IMR-90 (cell line): Measurements from ENCODE around the gene COG1. TPM values are rescaled to one million over a fixed set of nuclear protein-coding genes. Genes with fewer than 3 reads are reported as not detected.

Experiments
- ATAC-seq: fragments of 200-7000 bp; cut with Tn5 transposase; 2 replicates; pipeline ENCODE4 v1.9.1; 2020; ENCODE audit warnings: low read depth, mild to moderate bottlenecking, moderate library complexity
- BruUV-seq: library from RNA; stranded (reverse); fragments of 400-500 nt; replicated peaks from 2 replicates; lab custom pipeline; 2021; lab: Mats Ljungman, UMichigan
- CTCF ChIA-PET: fragments of 300-600 bp; formaldehyde crosslinking; extraction: SDS; loops from one replicate; lab custom pipeline; 2021; ENCODE audit warnings: antibody characterized with exemption; lab: Yijun Ruan, JAX
- POLR2A ChIA-PET: fragments of 300-600 bp; sonication (Branson Sonifier 250); formaldehyde crosslinking; loops from one replicate; lab custom pipeline; 2022; ENCODE audit warnings: antibody characterized with exemption; ENCODE audit not compliant: unreplicated experiment; lab: Charles Lee
- DNase-seq: peaks from one replicate; pipeline ENCODE4 v3.0.0; 2013
- H2AFZ ChIP-seq: replicated peaks from 2 replicates; pipeline ENCODE3; 2013; ENCODE audit warnings: low read length, mild to moderate bottlenecking; ENCODE audit not compliant: poor library complexity
- H2AK5ac ChIP-seq: 2 replicates; pipeline ENCODE4 v1.6.1; 2013; ENCODE audit warnings: low read depth, low read length, inconsistent platforms
- H2AK9ac ChIP-seq: replicated peaks from 2 replicates; pipeline ENCODE3; 2013; ENCODE audit warnings: mild to moderate bottlenecking, low read depth, low read length, moderate library complexity; ENCODE audit not compliant: poor library complexity
- H2BK120ac ChIP-seq: 2 replicates; pipeline ENCODE4 v1.6.1; 2013; ENCODE audit warnings: low read depth, low read length, inconsistent platforms
- H2BK15ac ChIP-seq: 3 replicates; pipeline ENCODE4 v1.6.1; 2013; ENCODE audit warnings: low read depth, low read length, inconsistent platforms
- H2BK20ac ChIP-seq: 2 replicates; pipeline ENCODE4 v1.6.1; 2013; ENCODE audit warnings: low read depth, mild to moderate bottlenecking, inconsistent platforms, low read length, moderate library complexity
- H2BK5ac ChIP-seq: 2 replicates; pipeline ENCODE4 v1.6.1; 2013; ENCODE audit warnings: mild to moderate bottlenecking, low read depth, low read length, inconsistent platforms; ENCODE audit not compliant: poor library complexity, severe bottlenecking
- H3K14ac ChIP-seq: replicated peaks from 2 replicates; pipeline ENCODE4 v1.6.1; 2013; ENCODE audit warnings: low read depth, low read length, inconsistent platforms
- H3K18ac ChIP-seq: 2 replicates; pipeline ENCODE4 v1.6.1; 2013; ENCODE audit warnings: low read depth, low read length, control low read depth
- H3K23ac ChIP-seq: 2 replicates; pipeline ENCODE4 v1.6.1; 2013; ENCODE audit warnings: low read depth, low read length, inconsistent platforms
- H3K27ac ChIP-seq: 2 replicates; pipeline ENCODE4 v1.5.1; 2013; ENCODE audit warnings: mild to moderate bottlenecking, control low read depth, low read length; ENCODE audit not compliant: insufficient read depth
- H3K27me3 ChIP-seq: 2 replicates; pipeline ENCODE4 v1.6.1; 2013; ENCODE audit warnings: low read length; ENCODE audit not compliant: control insufficient read depth, insufficient read depth
- H3K36me3 ChIP-seq: 2 replicates; pipeline ENCODE4 v1.6.1; 2013; ENCODE audit warnings: low read length, mixed read lengths; ENCODE audit not compliant: control insufficient read depth, insufficient read depth
- H3K4ac ChIP-seq: 2 replicates; pipeline ENCODE4 v1.6.1; 2013; ENCODE audit warnings: low read depth, low read length, inconsistent platforms
- H3K4me1 ChIP-seq: 2 replicates; pipeline ENCODE4 v1.6.1; 2013; ENCODE audit warnings: low read length, mixed read lengths; ENCODE audit not compliant: control insufficient read depth, insufficient read depth
- H3K4me2 ChIP-seq: 2 replicates; pipeline ENCODE4 v1.6.1; 2013; ENCODE audit warnings: low read depth, mild to moderate bottlenecking, control low read depth, low read length, moderate library complexity
- H3K4me3 ChIP-seq: 2 replicates; pipeline ENCODE4 v1.5.1; 2013; ENCODE audit warnings: low read depth, mild to moderate bottlenecking, control low read depth, low read length, moderate library complexity; ENCODE audit not compliant: insufficient read depth
- H3K56ac ChIP-seq: 2 replicates; pipeline ENCODE4 v1.6.1; 2013; ENCODE audit warnings: low read length, inconsistent platforms; ENCODE audit not compliant: insufficient read depth; ENCODE audit errors: extremely low read depth
- H3K79me1 ChIP-seq, 2 experiments: 2 replicates each; pipeline ENCODE4 v1.6.1; 2013; ENCODE audit warnings: low read length in 2 of 2, inconsistent platforms in 1 of 2, low read depth in 1 of 2
- H3K9ac ChIP-seq: 2 replicates; pipeline ENCODE4 v1.6.1; 2013; ENCODE audit warnings: low read depth, low read length, control low read depth
- H3K9me1 ChIP-seq: 2 replicates; pipeline ENCODE4 v1.6.1; 2013; ENCODE audit warnings: low read length, inconsistent platforms; ENCODE audit not compliant: insufficient read depth
- H3K9me3 ChIP-seq: 2 replicates; pipeline ENCODE4 v1.6.1; 2013; ENCODE audit warnings: low read length; ENCODE audit not compliant: control insufficient read depth, insufficient read depth
- H4K20me1 ChIP-seq: 2 replicates; pipeline ENCODE4 v1.6.1; 2013; ENCODE audit warnings: low read length, inconsistent platforms; ENCODE audit not compliant: insufficient read depth
- H4K5ac ChIP-seq: 2 replicates; pipeline ENCODE4 v1.6.1; 2013; ENCODE audit warnings: mild to moderate bottlenecking, low read depth, low read length, control low read depth
- H4K8ac ChIP-seq, 2 experiments: 2 replicates each; pipeline ENCODE4 v1.6.1; 2013; ENCODE audit warnings: low read depth in 2 of 2, low read length in 2 of 2, control low read depth in 1 of 2, inconsistent platforms in 1 of 2
- H4K91ac ChIP-seq: 2 replicates; pipeline ENCODE4 v1.6.1; 2013; ENCODE audit warnings: low read depth, low read length, inconsistent platforms; ENCODE audit not compliant: insufficient read depth
- BHLHE40 ChIP-seq: fragments of 150-350 bp; IDR thresholded peaks from 2 replicates; pipeline ENCODE4 v1.6.1; 2016; ENCODE audit warnings: mild to moderate bottlenecking, low read depth, low read length
- CEBPB ChIP-seq: IDR thresholded peaks from 2 replicates; pipeline ENCODE4 v1.6.1; 2012; ENCODE audit warnings: low read depth, low read length, improper control_type of control experiment
- CHD1 ChIP-seq: IDR thresholded peaks from 2 replicates; pipeline ENCODE4 v1.6.1; 2012; ENCODE audit warnings: low read depth, low read length, improper control_type of control experiment
- FOS ChIP-seq: fragments of 150-350 bp; IDR thresholded peaks from 2 replicates; pipeline ENCODE4 v1.6.1; 2016; ENCODE audit warnings: low read depth, low read length
- MAFK ChIP-seq: IDR thresholded peaks from 2 replicates; pipeline ENCODE4 v1.6.1; 2012; ENCODE audit warnings: low read depth, low read length, improper control_type of control experiment
- MAZ ChIP-seq: IDR thresholded peaks from 2 replicates; pipeline ENCODE4 v1.6.1; 2012; ENCODE audit warnings: low read depth, mild to moderate bottlenecking, low read length, improper control_type of control experiment, moderate library complexity, borderline replicate concordance
- MXI1 ChIP-seq: IDR thresholded peaks from 2 replicates; pipeline ENCODE4 v1.6.1; 2012; ENCODE audit warnings: low read depth, mild to moderate bottlenecking, low read length, moderate library complexity, borderline replicate concordance
- NFE2L2 ChIP-seq: fragments of 150-350 bp; IDR thresholded peaks from 2 replicates; pipeline ENCODE4 v1.6.1; 2016; ENCODE audit warnings: low read depth, mild to moderate bottlenecking, low read length
- POLR2A ChIP-seq: IDR thresholded peaks from 2 replicates; pipeline ENCODE4 v1.6.1; 2012; ENCODE audit warnings: mild to moderate bottlenecking, low read depth, low read length
- RAD21 ChIP-seq: IDR thresholded peaks from 2 replicates; pipeline ENCODE4 v1.6.1; 2012; ENCODE audit warnings: low read length, improper control_type of control experiment
- RCOR1 ChIP-seq: IDR thresholded peaks from 2 replicates; pipeline ENCODE4 v1.6.1; 2012; ENCODE audit warnings: mild to moderate bottlenecking, low read length, improper control_type of control experiment; ENCODE audit not compliant: insufficient replicate concordance
- RFX5 ChIP-seq: IDR thresholded peaks from 2 replicates; pipeline ENCODE4 v1.8.0; 2012; ENCODE audit warnings: low read depth, mild to moderate bottlenecking, low read length, moderate library complexity
- SMC3 ChIP-seq: fragments of 150-350 bp; IDR thresholded peaks from 2 replicates; pipeline ENCODE4 v1.6.1; 2016; ENCODE audit warnings: low read depth, mild to moderate bottlenecking, antibody characterized with exemption, low read length, moderate library complexity
- WGBS, 2 experiments: methylation state at CpG; one replicate each; pipeline versions ENCODE4 v1.1.5 to v1.1.7; 2013; ENCODE audit warnings: missing lambda C conversion rate in 2 of 2; ENCODE audit not compliant: insufficient read length in 1 of 2; ENCODE audit errors: extremely low coverage in 2 of 2; 5-methylcytosine and 5-hydroxymethylcytosine counted together
- dilution Hi-C: fragments of 300-500 bp; cut with HindIII; formaldehyde crosslinking; loops from one replicate; pipeline ENCODE4 v1.14.3; 2018; ENCODE audit warnings: low sequenced_read_pairs; ENCODE audit not compliant: unreplicated experiment
- in situ Hi-C: fragments of 300-500 bp; cut with MboI; formaldehyde crosslinking; loops from 3 replicates; pipeline ENCODE4 v1.14.3; 2019; ENCODE audit warnings: low sequenced_read_pairs, inconsistent platforms, mixed read lengths
- intact Hi-C: fragments of 100-400 bp; cut with micrococcal nuclease; formaldehyde crosslinking; loops from 2 replicates; pipeline ENCODE4 v1.10.0; 2022
- polyA plus RNA-seq, 3 experiments: library from polyadenylated mRNA; depleted of rRNA; stranded (reverse); fragments of >200 nt; gene quantifications; 2 replicates each; pipeline ENCODE4 v1.2.3, GENCODE V29; 2012; ENCODE audit warnings: low replicate concordance in 1 of 3
- total RNA-seq: library from RNA; depleted of rRNA; stranded (reverse); fragments of >200 nt; gene quantifications from 2 replicates; pipeline ENCODE4 v1.2.3, GENCODE V29; 2012
- TF ChIP-seq, protein P1 (sequence below): fragments of 150-350 bp; IDR thresholded peaks from 2 replicates; pipeline ENCODE4 v1.6.1; 2017; ENCODE audit warnings: mild to moderate bottlenecking, antibody characterized with exemption, low read length, low read depth
- TF ChIP-seq, protein P2 (sequence below): fragments of 150-350 bp; IDR thresholded peaks from 2 replicates; pipeline ENCODE4 v1.6.1; 2016; ENCODE audit warnings: low read depth, mild to moderate bottlenecking, low read length, moderate library complexity, borderline replicate concordance
- TF ChIP-seq, protein P3 (sequence below): conservative IDR thresholded peaks from 2 replicates; pipeline ENCODE4 v1.5.1; 2012; ENCODE audit warnings: mild to moderate bottlenecking, low read depth, low read length, improper control_type of control experiment

Gene COG1
- total and polyA plus RNA-seq, 2 of the 4 experiments (the other 2 are of a cell fraction): 18.3 to 35.1 TPM

DNA sequence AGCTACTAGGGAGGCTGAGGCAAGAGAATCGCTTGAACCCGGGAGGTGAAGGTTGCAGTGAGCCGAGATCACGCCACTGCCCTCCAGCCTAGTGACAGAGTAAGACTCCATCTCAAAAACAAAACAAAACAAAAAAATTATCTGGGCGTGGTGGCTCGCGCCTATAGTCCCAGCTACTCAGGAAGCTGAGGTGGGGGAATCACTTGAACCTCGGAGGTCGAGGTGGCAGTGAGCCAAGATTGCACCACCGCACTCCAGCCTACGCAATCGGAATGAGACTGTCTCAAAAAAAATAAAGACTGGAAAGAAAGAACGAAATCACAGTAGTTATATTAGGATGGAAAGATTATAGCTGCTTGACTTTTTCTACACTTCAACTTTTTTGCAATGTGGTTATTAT is 18.9 kb downstream of the COG1 start:
- no peak overlapping the region for H3K56ac ChIP-seq
- in situ Hi-C loops (loop anchor here (25.0 kb wide), 1 partner anchor 824 kb away; no protein-coding TSS in a partner anchor), intact Hi-C loops (no loop called here), dilution Hi-C loops (no loop called here)
- ChIA-PET POLR2A (no interaction called here), CTCF (no interaction called here)
- no peak overlapping the region for H4K8ac ChIP-seq
- H2AK5ac ChIP-seq: no peak overlapping the region
- no peak overlapping the region for H3K4ac ChIP-seq
- H3K27ac ChIP-seq: no peak overlapping the region
- H2BK120ac ChIP-seq: no peak overlapping the region
- H3K14ac ChIP-seq: no peak overlapping the region
- H2BK5ac ChIP-seq: no peak overlapping the region
- H3K27me3 ChIP-seq: no peaks in the 10 kb centered on the region
- DNase-seq: no peak
- no TSS peak for BruUV-seq
- H4K91ac ChIP-seq: no peak overlapping the region
- H4K20me1 ChIP-seq: peaks cover 16% of the 10 kb centered on the region; the same call in 1 of the 2 replicates
- 89% methylated on average over 4 of the region's 13 CpGs; no CpG with 5 or more reads in 1 of the 2 experiments for WGBS, 2 experiments
- no peak overlapping the region for H3K23ac ChIP-seq
- H3K4me3 ChIP-seq: no peak overlapping the region
- no peak overlapping the region for H3K9ac ChIP-seq
- H4K5ac ChIP-seq: no peak overlapping the region
- peaks cover 24% of the 10 kb centered on the region for H3K36me3 ChIP-seq
- H3K18ac ChIP-seq: no peak overlapping the region
- H2BK20ac ChIP-seq: no peak overlapping the region
- H3K79me1 ChIP-seq: peaks cover 50 to 54% of the 10 kb centered on the region in 2 experiments
- peaks cover 10% of the 10 kb centered on the region; the same call in 1 of the 2 replicates for H3K9me1 ChIP-seq
- ATAC-seq: no peak
- no peak overlapping the region for H2BK15ac ChIP-seq
- H2AFZ ChIP-seq: no peak overlapping the region
- TF ChIP-seq RCOR1 (no peak), POLR2A (no peak), CHD1 (no peak), MXI1 (no peak), NFE2L2 (no peak), SMC3 (no peak), RAD21 (no peak), CEBPB (no peak), MAFK (no peak), RFX5 (no peak), MAZ (no peak), FOS (no peak), BHLHE40 (no peak)
- TF ChIP-seq, protein P1, sequence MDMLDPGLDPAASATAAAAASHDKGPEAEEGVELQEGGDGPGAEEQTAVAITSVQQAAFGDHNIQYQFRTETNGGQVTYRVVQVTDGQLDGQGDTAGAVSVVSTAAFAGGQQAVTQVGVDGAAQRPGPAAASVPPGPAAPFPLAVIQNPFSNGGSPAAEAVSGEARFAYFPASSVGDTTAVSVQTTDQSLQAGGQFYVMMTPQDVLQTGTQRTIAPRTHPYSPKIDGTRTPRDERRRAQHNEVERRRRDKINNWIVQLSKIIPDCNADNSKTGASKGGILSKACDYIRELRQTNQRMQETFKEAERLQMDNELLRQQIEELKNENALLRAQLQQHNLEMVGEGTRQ: no peak
- TF ChIP-seq, protein P2, sequence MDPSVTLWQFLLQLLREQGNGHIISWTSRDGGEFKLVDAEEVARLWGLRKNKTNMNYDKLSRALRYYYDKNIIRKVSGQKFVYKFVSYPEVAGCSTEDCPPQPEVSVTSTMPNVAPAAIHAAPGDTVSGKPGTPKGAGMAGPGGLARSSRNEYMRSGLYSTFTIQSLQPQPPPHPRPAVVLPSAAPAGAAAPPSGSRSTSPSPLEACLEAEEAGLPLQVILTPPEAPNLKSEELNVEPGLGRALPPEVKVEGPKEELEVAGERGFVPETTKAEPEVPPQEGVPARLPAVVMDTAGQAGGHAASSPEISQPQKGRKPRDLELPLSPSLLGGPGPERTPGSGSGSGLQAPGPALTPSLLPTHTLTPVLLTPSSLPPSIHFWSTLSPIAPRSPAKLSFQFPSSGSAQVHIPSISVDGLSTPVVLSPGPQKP: no peak
- TF ChIP-seq, protein P3, sequence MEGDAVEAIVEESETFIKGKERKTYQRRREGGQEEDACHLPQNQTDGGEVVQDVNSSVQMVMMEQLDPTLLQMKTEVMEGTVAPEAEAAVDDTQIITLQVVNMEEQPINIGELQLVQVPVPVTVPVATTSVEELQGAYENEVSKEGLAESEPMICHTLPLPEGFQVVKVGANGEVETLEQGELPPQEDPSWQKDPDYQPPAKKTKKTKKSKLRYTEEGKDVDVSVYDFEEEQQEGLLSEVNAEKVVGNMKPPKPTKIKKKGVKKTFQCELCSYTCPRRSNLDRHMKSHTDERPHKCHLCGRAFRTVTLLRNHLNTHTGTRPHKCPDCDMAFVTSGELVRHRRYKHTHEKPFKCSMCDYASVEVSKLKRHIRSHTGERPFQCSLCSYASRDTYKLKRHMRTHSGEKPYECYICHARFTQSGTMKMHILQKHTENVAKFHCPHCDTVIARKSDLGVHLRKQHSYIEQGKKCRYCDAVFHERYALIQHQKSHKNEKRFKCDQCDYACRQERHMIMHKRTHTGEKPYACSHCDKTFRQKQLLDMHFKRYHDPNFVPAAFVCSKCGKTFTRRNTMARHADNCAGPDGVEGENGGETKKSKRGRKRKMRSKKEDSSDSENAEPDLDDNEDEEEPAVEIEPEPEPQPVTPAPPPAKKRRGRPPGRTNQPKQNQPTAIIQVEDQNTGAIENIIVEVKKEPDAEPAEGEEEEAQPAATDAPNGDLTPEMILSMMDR: no peak
- no peak overlapping the region for H2AK9ac ChIP-seq
- no peaks in the 10 kb centered on the region for H3K9me3 ChIP-seq
- no peaks in the 10 kb centered on the region for H3K4me1 ChIP-seq
- no peak overlapping the region for H3K4me2 ChIP-seq
